GM03348 (cell line): ENCODE data around the gene TH.
"Not testable (repeated sequence)": the region's sequence is repeated elsewhere in the genome, so short reads cannot be mapped to it uniquely, and the experiment has no call there.

ENCODE experiments used
- DNase-seq: peaks from one replicate; pipeline ENCODE4 v3.0.0; 2012; ENCODE audit warnings: low spot score

Gene TH

DNA sequence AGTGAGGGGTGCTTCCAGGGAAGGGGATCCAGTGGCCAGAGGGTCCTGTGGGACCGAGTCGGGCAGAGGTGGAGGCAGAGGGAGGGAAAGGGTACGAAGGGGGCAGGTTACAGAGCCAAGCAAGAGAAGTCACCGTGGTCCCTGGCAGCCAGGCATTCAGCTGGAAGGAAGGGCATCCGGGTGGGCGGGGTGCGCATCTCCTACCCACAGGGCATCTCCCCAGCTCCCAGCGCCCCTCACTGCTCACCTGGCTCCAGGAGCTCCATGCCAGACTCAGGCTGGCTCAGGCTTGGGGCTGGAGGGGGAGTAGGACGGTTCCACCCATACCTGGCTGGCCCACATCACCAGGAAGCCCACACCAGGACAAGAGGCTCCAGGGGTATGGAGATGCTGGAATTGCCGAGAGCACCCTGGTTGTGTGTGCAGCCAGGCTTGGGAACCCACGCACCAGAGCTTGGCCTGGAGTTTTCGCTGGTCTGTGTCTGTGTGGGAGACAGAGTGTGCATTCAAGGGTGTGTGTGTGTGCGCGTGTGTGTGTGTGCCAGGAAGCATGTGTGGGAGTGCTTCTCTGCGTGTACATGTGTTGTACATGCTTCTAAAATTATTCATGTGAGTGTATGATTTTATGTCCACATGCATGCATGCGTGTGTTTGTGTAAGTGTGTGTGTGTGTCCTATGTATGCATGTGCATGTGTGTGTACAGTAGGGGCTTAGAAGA, 6.6 kb upstream of the TH start:
- not testable (repeated sequence) for DNase-seq

DNA sequence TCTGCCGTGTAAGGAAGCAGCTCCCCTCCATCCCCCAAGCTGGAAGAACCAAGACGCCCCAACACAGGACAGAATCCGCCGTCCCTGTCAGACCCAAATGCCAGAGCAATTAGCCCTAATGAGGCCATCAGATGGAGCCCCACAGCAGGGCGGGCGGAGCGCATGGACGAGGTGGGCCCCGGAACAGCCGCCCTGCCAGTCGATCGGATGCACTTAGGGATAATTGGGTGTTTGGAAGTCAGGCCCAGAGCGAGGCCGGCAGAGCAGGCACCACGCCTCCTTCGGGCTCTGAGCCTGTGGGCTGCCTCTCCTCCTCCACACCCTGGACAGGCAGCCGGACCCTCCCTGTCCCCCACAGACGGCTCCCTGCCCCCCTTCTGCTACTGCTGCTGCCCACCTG, 5.5 kb upstream of the TH start:
- DNase-seq = peak; percentile 39

DNA sequence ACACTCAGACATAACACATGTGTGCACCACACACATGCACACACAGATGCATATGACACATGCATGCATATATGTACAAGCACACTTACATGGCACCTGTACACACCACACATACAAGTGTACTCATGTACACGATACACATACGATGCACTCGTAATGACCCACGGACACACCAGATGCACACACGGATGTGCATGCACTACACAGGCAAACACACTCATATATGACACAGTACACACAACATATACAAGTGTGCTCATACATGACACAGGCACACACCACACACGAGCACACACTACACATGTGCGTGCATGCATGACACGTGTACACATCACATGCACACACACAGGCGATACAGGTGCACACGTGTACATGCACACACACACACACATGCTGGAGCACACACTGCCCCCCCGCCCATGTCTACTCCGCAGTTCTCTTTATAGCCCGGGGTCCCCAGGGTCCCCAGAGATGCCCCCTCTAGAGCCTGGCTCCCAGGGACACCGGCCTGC, 4.8 kb upstream of the TH start:
- no peak for DNase-seq

DNA sequence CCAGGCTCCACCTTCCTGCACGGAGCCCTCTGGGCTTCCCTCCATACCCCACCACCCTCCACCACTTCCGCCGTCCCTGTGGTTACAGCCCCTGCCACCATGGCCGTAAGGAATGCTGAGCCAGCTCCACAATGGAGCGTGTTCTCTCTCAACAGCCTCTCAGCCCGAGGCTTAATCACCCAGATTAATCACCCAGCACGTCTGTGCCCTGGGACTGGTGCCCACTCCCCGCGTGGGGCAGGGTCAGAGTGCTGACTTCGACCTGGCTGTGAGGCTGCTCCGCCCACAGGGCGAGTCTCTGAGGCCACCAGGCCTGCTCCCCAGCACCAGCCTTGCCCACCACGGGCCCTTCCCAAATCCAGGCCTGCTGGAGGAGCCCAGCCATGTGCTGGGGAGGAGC, 4.0 kb upstream of the TH start:
- DNase-seq = peak; percentile 78

DNA sequence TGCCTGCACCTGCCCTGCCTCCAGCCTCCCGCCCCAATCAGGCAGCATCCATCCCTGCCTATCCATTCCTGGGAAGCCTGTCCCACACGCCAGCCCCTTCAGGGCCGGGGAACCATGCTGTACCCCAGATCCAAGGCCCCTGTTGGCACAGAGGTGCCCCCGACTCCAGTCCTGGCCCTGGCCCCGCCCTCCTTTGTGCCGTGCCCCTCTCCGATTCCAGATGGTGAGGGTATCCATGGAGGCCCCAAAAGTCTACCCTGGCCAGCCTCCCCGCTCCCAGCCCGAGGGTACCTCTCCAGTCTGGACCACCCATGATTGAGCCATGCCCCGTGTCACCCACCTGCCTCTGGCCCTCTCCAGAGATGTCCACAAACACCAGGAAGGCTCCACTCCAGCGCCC, 2.7 kb upstream of the TH start:
- DNase-seq = no peak

DNA sequence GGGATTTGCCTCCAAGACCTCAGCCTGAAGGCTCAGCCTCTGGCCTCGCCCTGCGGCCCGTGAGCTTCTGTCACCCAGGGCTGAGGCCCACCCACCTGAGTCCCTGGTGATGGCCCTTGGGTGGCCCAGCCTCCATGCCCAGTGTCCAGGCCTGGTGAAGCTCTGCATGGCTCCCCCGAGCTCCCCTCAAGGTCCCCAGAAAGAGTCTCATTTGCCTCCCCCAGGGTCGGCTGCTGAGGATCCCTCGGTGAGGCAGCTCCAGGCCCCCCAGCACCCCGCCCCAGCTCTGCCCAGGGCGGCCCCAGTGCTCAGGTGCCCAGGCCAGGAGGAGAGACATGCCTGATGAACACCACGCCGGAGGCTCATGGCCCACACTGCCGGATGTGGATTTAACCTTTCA, 2.1 kb upstream of the TH start:
- no peak for DNase-seq

DNA sequence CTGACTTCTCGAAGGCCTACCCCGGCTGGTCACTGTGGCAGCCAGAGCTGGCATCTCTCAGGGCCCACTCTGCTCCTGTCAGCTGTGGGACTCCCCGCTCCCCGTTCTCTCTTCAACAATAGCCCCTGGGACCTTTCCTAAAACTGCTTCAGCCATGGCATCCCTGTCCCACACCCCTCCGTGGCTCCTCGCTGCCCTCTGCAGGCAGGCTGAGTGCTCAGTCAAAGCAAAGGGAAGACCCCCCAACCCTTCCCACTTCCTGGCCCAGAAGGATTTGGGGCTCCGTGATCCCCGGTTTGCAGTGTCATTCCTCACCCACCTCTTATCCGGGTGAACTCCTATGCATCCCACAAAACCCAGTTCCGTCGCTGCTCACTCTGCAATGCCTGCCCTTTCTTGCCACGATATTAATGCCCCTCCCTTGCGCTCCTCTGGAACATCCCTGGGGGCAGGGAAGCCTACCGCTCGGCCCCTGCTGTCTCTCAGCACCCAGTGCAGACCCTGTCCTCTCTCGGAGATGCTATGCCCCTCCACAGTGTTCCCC, 1.6 kb upstream of the TH start:
- DNase-seq = no peak

DNA sequence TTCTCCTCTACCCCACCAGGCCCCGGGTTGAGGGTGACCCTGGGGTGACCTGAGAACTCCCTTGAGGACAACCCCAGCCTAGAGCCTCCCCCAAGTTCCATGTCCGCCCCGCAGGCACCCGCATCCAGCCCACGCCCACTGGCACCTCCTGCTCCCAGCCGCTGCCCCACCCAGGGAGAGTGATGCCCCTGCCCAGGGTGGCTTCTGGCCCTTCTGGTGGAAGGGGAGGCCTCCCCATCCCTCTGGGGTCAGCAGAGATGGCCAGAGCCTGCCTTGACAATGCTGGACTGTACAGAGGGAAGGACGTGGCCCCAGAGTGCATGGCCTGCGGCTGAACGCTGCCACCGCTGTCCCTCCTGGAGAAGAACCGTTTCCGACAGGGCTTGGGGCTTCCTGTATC, 1.1 kb upstream of the TH start:
- no peak for DNase-seq

DNA sequence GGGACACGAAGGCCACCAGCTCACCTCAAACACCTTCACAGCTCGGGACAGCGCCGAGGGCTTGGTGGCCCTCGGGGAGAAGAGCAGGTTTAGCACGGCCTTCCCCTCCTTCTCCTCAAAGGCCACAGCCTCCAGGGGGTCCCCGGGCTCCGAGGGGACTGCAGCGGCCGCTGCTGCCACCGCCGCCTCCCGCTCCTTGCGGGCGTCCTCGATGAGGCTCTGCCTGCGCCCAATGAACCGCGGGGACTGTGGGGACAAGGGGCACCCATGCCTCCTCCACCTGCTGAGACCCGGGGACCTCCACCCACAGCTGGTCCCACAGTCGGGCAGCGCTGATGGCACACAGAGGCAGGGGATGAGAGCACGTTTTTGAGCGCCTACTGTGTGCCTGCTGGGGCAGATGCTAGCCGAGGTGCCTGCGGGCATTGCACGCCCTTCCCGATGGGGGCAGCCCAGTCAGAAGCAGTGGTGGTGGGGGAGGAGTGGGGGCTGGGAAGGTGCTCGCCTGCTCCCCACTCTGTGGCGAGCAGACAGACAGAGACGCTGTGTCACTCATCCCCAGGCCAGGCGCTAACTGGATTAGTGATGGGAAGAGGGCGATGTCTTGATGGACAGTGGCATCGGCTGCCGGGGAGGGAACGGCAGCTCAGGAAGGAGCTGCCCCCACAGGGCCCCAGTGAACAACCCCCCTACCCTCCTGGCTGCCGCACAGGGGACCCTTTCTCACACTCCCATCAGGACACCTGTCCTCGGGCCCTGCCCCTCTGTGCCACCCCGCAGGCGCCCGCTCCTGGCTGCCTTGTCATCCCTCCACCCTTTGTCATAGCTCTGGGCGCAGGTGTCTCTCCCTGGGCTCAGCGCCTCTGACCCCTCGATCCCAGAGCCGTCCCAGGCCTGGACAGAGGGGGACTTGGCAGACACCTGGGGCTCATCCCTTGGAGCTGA, 1.7 kb downstream of the TH start:
- DNase-seq = no peak

DNA sequence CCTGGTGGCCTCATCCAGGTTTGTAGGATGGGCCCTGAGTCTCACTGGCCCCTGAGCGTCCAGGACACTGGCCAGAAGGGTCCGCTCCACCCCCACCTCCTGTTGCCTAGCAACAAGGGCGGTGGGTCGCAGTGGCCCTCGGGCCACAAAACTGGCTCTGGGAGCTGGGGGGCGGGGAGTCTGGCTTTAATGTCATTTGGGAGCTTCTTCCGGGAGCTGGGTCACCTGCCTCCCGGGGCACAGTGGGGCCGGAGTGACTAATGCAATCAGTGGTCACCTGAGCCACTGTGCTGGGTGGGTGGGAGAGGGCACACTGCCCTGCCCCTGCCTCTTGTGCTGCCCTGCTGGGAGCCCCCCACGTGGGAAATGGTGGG, 2.6 kb downstream of the TH start:
- DNase-seq = no peak

DNA sequence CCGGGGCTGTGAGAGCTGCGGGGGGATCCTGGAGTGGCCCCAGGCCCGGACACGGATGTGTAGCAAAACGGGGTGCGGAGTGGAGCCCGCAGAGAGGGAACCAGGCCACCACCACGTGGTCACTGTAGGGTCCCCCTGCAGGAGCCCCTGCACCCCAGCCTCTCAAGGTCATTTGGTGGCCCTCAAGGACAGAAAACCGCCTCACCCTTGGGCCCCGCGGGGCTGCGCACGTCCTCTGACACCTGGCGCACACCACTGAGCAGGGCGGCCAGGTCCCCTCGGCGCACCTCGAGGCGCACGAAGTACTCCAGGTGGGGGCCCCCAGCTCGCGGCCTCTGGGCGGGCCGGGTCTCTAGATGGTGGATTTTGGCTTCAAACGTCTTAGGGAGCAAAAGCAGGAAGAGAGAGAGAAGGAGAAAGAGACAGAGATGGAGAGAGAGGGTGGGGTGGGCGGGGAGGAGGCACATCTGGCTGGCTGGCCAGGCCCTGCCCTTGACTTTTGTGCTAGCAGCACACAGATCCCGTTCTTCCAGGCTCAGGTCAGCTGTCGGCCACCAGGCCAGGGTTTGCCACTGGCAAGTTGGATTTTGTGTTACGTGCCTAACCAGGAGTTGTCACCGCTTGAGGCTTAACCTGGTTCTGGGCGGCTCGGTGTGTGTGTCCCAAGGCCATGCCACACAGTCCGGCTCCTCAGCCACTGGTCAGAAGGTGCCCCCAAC, 3.2 kb downstream of the TH start:
- no peak for DNase-seq

DNA sequence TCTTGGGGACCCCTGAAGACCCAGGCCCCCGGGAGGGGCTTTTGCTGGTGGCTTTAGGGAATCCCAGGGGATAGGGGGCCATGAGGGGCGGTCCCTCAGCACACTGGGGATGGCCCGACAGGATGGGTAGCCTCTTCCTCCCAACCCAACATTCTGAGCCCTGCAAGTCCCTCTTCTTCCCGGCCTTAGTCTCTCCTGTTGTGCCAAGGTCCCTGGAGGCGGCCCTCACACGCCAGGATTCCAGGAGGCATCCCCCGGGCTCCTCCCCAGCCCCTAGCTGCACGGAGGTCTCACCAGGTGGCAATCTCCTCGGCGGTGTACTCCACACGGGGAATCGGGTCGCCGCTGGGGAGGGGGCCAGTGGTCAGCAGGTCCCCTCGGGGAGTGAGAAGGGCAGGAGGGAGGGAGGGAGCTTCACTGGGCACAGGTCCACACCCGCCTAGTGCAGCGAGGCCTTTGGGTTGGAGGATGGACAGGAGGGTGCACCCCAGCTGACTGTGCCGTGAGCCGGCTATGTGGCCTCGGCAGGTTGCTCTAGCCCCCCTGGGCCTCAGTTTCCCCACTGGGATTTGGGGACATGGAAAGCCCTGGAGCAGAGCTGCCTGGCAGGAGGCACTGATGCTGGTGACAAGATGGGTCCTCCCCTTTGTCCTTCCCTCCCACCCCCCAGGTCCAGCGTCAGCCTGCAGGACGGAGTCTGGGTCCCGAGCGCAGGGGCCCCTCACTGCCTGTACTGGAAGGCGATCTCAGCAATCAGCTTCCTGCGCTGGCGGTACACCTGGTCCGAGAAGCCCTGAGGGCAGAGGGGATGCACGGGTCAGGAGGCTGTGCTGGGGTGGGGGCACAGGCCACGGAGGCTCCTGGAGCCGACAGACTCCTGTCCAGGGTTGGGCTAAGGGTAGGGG, 4.2 kb downstream of the TH start:
- DNase-seq = no peak

DNA sequence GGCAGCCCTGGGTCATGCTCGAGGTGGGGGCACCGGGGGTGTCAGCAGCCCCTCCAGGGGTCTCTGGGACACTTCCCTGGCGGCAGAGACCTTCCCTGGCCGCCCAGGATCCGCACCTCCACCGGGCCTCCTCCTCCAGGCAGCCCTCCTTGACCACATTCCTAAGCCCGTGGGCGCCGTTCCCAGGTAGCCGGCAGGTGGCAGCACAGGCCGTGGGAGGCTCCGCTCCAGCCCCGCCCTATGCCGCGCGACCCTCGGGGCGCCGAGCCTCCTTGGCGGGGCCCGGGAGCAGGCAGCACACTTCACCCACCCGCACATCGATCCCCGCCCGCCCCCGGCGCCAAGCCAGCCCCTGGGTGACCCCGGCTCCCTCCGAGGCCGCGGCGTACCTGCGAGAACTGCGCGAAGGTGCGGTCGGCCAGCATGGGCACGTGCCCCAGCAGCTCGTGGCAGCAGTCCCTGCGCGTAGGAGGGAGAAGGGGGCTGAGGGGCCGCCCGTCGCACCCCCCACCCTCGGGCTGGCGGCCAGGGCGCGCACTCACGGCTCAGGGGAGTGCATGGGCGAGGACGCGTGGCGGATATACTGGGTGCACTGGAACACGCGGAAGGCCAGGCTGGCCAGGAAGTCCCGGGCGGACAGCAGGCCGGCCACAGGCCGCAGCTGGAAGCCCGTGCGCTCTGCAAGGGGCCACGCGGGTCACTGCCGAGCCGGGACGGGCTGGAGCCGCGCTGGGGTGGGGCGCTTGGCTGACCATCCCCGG, 5.3 kb downstream of the TH start:
- peak; percentile 59 for DNase-seq

DNA sequence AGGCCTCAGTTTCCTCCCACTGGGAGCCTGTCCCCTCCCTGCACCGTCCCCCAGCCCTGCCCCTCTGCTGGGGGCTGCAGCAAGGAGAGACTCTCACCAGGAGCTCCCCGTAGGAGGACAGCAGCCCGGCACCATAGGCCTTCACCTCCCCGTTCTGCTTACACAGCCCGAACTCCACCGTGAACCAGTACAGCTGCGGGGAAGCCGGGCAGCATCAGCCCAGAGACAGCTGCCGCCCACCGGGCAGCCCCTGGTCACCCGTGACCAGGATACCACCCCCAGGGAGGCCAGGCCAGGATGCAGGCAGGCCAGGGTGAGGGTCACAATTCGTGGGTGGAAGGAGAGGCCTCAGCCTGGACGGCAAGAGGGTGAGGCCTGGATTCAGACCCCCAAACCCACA, 6.0 kb downstream of the TH start:
- DNase-seq = no peak

DNA sequence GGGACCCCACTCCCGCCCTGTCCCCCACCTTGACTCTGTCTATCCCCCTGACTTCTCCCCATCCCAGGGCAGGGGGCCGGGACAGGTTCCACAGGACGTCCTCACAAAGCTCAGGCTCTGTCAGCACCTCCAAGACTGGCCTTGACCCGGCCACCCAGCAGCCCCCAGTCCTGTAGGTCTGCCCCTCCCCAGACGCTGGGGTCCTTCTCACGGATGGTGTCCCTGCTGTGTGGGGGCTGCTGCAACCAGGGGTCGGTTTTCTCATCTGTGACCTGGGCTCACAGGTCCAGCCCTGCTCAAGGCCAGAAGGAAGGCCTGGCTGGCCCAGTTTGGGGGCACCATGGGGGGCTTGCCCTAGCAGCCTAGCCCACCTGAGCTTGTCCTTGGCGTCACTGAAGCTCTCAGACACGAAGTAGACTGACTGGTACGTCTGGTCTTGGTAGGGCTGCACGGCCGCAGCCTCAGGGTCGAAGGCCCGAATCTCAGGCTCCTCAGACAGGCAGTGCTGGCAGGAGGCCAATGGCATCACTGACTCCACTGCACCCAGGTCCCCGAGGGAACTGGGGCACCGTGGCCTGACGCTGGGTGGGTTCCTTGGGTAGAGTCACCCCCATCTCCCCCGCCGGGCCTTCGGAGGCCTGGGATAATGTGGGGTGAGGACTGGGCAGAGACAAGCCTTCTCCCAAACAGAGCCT, 6.6 kb downstream of the TH start:
- DNase-seq = no peak

DNA sequence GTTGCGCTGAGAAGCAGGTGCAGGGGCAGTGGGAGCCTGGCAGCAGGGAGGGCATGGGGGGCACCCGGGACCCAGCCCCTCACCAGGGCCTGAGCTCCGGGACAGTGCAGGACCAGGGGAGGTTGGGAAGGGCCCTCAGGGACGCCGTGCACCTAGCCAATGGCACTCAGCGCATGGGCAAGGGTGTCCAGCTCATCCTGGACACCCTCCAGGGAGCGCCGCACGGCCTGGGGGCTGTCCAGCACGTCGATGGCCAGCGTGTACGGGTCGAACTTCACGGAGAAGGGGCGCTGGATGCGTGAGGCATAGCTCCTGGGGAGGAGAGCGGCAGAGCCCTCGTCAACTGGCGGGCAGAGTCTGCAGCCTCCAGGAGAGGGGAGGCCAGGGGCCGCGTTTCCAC, 7.5 kb downstream of the TH start:
- DNase-seq = no peak

DNA sequence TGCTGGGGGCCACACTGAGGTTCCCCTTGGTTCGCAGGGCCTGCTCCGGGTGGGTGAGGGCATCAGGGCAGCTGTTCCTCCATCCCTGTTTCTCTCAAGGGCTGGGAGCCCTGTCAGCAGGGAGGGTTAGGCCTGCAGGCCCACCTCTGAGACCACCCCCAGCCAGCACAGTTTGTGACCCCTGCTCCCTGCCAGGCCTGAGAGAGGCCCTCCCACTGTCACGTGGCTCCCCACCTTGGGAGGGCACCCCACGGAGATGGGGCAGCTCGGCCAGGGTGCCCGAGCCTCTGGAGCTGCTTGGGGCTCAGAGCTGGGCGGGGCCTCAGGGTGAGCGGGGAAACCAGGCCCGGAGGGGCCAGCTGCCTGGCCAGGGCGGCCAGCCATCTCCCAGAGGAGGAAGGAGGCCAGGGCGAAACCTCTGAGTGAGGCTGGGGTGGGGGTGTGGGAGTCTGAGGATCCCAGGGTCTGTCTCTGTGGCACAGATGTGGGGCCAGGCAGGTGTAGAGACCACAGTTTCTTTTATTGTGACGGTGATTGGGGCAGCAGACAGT, 8.1 kb downstream of the TH start:
- DNase-seq = no peak

DNA sequence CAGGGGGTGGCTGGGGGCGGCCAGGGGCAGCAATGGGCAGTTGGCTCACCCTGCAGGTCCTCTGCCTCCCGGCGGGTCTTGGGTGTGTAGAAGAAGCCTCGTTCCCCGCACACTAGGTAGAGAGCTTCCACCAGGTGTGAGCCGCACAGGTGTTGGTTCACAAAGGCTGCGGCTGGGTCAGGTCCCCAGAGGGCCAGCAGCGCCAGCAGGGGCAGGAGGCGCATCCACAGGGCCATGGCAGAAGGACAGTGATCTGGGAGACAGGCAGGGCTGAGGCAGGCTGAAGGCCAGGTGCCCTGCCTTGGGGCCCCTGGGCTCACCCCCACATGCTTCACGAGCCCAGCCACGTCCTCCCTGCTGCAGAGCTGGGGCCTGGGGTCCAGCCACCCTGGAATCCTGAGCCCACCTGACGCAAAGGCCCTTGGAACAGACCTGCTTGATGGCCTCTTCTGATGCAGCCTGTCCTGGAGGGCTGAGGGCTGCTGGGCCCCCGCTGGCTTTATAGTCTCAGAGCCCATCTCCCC, 10.8 kb downstream of the TH start, which contains the start of gene INS:
TSS of gene INS (minus strand) at position 474 of the 524 bp plus-strand sequence. CDS start at position 236, 238 bp downstream.
- no peak for DNase-seq
